ENCODE results near the gene PRSS33.

PRSS33 gene

DNA sequence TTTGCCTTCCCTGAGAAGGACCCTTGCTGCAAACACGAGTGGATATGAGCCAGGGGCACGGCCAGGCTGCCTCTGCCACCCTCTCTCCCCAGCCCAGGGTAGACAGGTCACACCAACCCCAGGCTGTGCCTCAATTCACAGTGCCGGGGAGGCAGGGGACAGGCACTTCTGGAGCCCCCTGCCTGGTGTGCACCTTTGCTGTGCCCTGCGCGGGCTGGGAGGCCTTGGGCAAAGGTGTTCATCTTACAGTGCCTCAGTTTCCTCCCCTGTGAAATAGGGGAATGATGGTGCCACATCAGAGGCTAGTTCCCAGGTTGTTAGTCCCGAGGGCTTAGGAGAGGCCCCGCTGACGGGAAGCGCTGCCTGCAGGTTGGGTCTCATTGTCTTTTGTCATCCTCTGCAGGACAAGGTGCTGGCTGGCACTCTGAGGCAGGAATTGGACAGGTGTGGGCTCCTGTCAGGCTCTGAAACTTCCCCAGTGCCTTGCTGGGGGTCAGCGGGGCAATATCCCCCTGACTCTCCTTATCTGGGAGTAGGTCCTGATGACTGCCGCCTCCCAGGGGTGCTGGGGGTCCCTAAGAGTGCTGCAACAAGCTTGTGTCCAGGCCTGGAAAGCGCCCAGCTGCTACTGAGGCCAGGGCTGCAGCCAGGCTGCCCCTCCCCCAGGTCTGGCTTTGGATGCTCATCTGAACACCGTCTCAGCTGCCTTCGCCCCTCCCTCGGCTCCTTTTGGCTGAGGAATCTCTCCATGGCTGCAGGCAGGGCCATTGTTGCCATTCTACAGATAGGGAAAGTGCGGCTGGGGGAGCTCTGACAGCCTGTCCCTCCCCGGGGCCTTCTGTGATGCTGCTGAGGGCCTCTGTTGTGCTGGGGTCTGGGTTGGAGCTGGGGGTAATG, 32.8 kb upstream of the PRSS33 start:
- DNase-seq, result no peak

DNA sequence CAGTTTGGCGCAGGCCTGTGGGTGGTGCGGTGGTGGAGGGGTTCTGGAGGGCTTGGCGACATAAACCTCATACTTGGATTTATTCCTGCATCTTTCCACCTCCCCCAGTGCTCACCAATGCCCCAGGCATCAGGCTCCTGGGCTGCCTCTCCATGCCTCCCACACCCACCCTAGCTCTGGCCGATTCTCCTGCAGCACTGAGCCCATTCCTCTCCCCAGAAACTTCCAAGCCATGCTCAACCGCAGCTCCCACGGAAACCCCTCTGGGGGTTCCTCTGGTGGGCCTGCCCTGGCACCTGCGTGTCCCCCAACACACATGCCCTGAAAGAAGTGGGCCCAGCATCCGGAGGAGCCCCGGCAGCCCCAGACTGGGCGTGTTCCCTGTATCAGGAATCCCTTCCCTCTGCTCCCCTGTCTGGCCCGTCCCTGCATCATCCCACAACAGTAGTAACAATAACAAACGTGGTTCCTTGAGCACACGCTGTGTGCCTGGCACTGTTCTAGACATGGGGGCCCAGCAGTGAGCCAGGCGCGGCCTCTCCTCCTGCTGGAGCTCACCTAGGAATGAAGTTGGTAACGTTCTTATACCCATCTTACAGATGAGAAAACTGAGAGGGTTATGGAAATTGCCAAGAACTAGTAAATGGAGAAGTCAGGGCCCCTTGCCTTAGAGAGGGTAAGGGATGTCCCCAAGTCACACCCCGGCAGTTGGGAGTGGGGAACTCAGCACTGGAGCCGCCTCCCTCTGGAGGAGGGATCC, 32.0 kb upstream of the PRSS33 start:
- DNase-seq, result no peak

DNA sequence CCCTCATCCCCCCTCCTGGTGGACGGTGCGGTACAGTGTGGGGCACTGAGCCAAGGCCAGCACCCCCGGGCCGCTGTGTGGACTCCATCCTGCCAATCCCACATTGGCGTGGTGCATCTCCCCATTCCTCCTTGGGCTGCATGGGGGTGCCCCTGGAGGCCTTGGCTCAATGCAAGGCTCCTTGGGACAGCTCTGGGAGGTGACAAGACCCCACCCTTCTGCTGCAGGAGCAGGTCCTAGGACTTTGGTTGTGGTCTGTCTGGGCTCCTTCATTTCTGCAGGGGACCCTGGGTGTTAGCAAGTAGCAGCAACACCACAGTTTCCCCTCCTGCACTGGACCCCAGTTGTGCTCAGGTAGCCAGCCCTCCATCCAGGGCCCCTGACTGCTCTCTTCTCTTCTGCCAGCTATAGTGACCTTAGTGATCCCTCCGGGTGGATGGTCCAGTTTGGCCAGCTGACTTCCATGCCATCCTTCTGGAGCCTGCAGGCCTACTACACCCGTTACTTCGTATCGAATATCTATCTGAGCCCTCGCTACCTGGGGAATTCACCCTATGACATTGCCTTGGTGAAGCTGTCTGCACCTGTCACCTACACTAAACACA, 31.0 kb upstream of the PRSS33 start:
- no peak for DNase-seq

DNA sequence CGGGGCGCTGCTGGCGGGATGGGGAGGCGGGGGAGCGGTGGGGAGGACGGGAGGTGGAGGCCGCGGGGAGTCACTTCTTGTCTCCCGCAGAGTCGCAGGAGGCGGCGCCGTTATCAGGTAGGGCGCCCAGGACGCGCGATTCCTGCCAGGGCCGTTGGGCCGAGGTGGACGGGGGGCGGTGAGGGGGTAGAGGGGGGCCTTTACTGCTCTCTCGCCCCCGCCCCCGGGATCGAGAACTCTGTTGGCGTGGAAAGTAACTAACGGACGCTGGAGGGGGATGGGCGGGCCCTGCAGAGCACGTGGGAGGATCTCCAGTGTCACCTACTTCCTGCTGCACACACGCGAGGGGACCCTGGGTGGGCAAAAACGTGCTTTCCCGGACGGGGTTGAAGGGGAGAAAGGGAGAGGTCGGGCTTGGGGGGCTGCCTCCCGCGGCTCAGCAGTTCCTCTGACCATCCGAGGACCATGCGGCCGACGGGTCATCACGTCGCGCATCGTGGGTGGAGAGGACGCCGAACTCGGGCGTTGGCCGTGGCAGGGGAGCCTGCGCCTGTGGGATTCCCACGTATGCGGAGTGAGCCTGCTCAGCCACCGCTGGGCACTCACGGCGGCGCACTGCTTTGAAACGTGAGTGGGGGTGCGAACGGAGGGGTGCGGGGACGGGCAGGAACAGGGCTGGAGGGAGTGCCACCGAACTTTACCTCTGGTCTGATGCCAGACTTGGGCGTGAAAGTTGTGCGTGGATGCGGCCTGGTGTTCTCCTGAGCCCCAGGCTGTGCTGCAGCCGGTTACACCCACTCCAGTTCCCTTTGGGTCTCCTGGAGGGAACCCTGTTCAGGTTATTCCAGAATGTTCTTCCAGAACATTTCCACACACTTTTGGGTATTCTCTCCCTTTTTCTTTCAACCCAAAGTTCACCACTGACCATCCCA, 30.2 kb upstream of the PRSS33 start:
- DNase-seq, result no peak

DNA sequence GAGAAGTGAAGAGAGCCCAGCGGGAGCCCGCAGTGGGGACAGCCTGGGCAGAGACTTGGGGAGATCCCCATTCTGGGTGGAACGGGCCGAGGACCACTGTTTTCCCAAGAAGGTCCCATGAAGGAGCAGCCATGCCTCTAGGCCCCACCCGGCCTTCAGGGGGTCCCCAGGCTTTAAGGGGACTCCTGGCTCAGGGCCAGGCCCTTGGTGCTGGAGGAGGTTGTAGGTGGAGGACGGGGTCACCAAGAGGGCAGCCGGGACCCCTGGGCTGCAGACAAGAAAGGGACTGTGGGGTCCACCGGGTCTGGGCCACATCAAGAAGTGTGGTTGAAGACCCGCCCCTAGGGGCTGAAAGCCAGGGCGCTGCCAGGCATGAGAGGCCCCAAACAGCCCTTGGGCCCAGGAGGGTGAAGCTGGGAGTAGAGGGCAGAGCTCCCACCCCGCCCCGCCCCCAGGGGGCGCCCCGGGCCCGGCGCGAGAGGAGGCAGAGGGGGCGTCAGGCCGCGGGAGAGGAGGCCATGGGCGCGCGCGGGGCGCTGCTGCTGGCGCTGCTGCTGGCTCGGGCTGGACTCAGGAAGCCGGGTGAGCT, 29.5 kb upstream of the PRSS33 start, which contains the start of gene PRSS21:
Gene PRSS21 (plus strand): TSS at position 487 of the 589 bp plus-strand sequence. CDS start 32 bp downstream, at position 519.
- no peak for DNase-seq

DNA sequence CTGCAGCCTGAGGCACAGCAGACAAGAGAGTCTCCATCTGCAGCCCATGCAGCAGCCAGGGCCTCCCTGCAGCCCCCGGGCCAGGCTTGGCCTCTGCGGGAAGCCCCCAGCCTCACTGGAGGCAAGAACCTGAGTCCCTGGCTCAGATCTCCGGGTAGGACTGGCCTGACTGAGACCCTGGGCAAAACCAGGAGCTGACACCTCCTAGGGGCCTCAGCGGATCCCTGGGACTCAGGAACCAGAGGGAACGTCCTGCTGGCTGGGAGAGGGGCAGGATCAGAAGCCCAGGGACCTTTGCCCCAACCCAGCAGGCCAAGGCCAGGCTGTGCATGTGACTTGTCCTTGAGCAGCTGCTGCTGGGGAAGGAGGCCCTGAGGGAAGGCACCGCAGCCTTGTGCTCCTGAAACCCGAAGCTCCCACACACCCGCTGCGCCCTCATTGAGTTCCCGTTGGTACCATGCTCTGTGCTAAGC, 28.0 kb upstream of the PRSS33 start:
- no peak for DNase-seq

DNA sequence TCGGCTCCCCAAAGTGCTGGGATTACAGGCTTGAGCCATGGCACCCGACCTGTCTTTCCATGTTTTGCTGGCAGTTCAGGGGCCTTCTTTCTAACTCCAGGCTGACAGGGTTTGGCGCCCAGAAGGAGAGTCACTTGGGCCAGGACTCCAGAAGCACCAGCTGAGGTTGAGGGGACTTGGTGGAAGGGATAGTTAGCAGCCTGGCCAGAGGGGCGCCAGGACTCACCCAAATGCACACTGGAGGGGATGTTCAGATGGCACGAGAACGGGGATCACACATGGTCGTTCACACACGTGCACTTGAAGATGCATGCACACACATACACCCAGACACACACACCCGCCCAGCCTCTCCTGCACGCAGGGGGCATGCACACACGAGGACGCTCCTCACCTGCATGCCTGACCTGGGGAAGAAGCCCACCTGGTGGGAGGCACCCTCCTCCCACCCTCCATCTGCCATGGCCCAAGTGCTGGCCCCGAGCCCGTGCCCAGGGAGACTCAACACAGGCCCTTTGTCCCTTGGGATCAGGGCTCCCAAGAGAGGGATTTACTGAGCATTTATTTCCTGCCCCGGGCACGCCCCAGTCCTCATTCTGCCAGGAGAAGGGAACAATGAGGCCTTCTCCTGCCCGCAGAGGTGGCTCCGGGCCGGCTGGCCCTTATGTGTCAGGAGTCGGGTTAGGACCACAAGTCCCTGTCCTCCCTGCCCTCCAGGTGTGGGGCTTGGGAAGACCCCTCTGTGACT, 27.4 kb upstream of the PRSS33 start:
- DNase-seq, result no peak

DNA sequence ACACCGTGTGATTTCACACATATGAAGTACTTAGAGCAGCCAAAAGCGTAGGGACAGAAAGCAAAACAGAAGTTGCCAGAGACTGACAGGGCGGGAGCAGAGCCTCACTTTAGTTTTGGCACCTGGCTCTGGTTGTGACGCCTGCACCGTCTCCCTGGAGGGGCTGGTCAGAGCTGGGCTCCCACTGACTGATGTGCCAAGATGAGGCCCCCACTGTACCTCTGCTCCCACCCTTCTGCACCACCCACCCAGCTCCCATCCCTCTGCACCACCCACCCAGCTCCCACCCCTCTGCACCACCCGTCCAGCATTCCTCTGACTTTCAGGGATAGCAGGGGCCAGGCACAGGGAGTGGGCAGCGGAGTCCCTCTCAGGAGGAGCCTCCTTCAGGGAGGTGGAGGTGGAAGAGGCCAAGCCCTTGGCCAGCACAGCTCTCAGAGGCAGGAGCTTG, 26.4 kb upstream of the PRSS33 start:
- DNase-seq, result no peak

DNA sequence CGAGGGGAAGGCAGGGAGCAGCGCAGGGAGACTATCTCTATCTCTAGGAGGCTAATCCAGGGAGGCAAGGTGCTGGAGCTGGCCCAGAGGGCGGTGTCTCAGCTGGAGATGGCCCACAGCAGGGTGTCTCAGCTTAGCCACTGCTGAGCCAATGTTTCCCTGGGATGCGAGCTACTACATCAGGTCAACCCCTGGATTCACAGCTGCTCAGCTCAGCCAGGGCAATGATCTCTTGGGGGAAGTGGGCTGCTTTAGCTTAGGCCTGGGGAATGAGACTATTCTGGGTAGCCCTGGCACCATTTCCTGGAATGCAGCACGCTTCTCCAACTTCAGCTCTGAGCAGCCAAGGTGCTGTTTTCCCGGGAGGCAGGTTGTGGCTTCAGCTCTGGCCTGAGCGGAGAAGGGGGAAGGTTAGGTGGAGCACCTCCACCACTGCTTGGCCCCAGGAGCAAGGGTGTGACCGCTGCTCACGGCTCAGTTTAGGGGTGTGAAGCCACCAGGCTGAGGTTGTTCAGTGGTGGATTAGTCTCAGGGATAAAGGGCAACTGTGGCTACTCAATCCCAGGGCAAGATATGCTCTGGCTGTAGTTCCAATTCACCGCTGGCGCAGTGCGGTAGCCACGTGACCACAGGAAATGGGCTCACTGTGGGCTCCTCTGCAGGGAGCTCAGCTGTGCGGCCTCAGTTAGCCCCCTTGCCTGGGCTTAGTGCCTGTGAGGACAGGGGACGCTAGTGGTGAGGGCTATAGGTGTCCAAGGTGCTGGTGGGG, 24.5 kb upstream of the PRSS33 start:
- DNase-seq, result no peak

DNA sequence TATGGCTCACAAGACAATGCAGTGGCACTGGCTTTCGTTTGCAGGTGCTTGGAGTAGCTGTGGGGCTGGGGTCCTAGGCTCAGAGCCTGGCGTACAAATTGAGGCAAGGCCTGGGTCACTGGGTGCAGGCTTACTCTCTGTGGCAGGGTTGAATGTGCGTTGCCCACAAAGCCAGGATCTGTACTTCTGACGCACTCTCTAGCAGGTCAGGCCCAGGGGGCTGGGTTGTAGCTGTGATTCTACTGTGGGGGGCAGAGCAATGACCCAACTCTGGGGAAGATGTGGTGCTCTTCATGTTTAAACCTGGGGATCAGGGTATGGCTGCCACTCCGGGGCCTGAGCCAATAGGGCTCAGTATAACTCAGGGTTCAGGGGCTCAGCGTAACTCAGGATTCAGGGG, 23.3 kb upstream of the PRSS33 start:
- DNase-seq, result no peak

DNA sequence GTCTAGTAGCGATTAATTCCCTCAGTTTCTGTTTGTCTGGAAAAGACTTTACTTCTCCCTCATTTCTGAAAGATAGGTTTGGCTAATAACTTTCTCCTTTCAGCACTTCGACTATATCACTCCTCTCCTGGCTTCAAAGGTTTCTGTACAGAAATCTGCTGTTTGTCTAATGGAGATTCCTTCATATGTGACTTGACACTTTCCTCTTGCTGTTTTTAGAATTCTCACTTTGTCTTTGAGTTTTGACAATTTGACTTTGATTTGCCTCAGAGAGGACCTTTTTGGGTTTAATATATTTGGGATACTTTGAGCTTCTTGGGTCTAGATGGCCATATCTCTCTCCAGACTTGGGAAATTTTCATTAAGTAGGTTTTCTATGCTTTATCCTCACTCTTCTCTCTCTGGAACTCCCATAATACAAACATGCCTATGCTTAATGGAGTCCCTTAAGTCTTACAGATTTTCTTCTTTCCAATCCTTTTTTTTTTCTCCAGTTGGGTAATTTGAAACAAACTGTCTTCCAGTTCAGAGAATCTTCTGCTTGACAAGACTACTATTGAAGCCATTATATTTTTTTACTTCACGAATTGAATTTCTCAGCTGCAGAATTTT, 21.9 kb upstream of the PRSS33 start:
- DNase-seq, result no peak

DNA sequence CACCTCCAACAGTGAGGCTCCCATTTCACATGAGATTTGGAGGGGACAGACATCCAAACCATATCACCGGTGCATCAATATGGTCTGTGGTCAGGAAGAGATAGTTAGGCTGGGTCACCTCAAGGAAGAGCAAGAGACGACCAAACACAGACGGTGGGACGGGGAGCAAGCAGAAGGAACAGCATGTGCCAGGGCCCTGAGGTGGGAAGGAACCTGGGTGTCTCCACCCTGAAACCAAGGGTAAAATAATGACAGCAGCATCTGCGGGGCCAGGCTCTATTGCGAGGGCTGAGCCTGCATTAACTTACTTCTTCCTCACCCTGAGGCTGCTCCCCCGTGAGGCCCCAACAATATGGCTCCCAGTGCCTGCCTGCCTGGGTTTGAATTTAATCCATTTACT, 20.8 kb upstream of the PRSS33 start:
- no peak for DNase-seq

DNA sequence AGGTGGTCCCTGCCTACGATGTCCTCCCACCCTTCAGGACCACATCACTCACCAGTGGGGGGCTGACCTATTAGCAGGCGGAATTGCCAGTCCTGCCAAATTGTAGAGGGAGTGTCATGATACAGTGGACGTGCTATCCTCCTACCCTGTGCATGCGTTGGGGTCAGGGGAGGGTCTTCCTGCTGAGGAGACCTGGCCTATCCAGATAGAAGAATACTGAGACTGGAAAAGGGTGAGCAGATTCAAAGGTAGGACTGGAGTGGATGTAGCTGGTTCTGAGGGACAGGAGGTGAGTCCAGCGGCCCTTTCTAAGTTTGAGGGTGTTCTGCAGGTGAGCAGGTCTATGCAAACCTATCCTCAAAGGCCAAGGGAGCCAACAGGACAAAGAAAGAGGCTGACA, 18.9 kb upstream of the PRSS33 start:
- DNase-seq, result no peak

DNA sequence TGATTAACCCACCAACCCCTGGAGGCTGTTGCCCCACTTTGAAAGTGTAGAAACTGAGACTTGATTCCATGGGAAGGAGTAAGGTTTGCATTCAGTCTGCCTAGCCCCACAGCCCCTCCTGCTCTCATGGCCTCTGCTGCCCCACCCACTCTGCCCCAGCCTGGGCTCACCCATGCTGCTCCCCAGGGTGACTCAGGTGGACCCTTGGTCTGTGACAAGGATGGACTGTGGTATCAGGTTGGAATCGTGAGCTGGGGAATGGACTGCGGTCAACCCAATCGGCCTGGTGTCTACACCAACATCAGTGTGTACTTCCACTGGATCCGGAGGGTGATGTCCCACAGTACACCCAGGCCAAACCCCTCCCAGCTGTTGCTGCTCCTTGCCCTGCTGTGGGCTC, 17.4 kb upstream of the PRSS33 start:
- no peak for DNase-seq

DNA sequence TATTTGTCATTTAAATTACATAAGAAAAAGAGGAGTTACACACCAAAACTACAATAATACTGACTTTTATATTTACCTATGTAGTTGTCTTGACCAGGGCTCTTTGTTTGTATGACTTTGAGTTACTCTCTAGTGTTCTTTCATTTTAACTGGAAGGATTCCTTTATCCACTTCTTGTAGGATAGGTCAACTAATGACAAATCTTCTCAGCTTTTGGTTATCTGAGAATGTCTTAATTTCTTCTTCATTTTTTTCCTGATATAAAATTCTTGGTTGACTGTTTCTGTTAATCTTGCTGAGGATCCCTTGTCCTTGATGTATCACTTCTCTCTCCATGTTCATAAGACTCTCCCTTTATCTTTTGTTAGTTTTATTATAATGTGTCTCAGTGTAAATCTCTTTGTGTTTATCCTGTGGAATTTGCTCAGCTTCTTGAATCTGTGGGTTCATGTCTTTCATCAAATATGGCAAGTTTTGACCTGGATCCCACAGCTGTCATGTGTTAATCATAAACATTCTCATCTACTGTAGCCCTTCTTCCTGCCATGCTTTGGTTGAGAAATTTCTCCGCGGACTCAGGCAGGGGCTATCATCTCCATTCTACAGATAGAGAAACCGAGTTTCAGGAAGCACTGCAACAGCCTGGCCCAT, 16.3 kb upstream of the PRSS33 start:
- DNase-seq, result no peak

DNA sequence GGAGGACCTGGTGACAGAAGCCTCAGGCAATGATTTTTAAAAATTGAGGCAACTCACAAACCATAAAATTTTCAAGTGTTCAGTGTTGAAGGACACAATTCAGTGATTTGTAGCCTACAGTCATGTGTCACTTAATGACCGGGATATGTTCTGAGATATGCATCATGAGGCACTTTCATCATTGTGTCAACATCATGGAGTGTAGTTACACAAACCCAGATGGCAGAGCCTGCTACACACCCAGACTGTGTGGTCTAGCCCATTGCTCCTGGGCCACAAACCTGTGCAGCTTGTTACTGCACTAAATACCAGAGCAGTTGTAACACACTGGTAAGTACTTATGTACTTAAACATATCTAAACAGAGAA, 12.5 kb upstream of the PRSS33 start:
- no peak for DNase-seq

DNA sequence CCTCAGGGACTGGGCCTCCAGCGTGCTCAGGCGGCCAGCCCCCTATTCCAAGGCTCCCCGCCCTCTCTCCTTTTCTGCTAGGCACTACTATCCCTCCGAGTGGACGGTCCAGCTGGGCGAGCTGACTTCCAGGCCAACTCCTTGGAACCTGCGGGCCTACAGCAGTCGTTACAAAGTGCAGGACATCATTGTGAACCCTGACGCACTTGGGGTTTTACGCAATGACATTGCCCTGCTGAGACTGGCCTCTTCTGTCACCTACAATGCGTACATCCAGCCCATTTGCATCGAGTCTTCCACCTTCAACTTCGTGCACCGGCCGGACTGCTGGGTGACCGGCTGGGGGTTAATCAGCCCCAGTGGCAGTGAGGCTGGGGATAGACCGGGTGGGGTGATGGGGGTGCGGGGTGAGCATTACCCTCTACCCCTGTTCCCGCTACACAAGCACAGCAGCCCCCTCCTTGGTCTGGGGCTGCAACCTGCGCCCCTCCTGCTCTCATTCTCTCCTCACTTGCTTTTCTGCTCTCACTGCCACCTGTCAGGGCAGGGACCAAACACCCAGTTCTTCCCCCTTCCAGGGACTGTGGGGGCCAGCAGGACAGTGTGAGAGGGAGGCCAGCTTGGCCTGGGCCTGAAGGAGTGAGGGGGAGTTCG, 12.0 kb upstream of the PRSS33 start:
- no peak for DNase-seq

DNA sequence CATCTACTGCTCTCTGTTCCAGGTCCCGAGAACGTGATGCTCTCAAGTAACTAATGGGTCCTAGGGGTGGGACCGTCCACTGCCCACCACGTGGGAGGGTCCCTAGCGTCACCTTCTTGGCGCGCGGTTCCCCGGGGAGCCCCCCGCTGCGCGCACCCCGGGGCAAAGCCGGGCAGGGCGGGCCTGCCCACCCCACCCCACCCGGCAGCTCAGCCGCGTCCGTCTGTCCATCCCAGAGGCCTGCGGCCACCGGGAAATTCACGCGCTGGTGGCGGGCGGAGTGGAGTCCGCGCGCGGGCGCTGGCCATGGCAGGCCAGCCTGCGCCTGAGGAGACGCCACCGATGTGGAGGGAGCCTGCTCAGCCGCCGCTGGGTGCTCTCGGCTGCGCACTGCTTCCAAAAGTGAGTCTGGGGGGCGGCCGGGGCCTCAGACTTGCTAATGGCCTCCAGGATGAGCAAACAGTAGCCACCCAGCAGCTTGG, 11.4 kb upstream of the PRSS33 start:
- DNase-seq, result no peak

Measured in NCI-H748 treated with DMSO at 0.1 percent for 48 hours (cell line).